HG03159 (cell line): ENCODE results near the gene CNDP1.

ENCODE experiments used
- ATAC-seq: cut with Tn5 transposase; IDR thresholded peaks from one replicate; pipeline ENCODE4 v1.9.1; 2021; ENCODE audit warnings: mild to moderate bottlenecking, moderate library complexity; ENCODE audit not compliant: unreplicated experiment

CNDP1 gene

GRCh38 chr18:74573053-74573452 lies 38.8 kb downstream of the CNDP1 start:
- no peak for ATAC-seq

- no peak for ATAC-seq
Measured at GRCh38 chr18:74574916-74575315, 40.6 kb downstream of the CNDP1 start.

GRCh38 chr18:74577019-74577418 lies 42.7 kb downstream of the CNDP1 start:
- no peak for ATAC-seq

GRCh38 chr18:74579496-74580065 lies 45.3 kb downstream of the CNDP1 start:
- ATAC-seq: no peak

GRCh38 chr18:74582642-74583041 lies 48.3 kb downstream of the CNDP1 start:
- no peak for ATAC-seq

- ATAC-seq: no peak
Measured at GRCh38 chr18:74587441-74587840, 53.1 kb downstream of the CNDP1 start.

- no peak for ATAC-seq
Measured at GRCh38 chr18:74589021-74589420, 54.7 kb downstream of the CNDP1 start.

- no peak for ATAC-seq
Measured at GRCh38 chr18:74589811-74590210, 55.5 kb downstream of the CNDP1 start.

- ATAC-seq: no peak
Measured at GRCh38 chr18:74590671-74591070, 56.4 kb downstream of the CNDP1 start.

- no peak for ATAC-seq
Measured at GRCh38 chr18:74595431-74595830, 61.1 kb downstream of the CNDP1 start.

- peak; percentile 38 for ATAC-seq
Measured at GRCh38 chr18:74597034-74597661, 62.8 kb downstream of the CNDP1 start.

GRCh38 chr18:74597662-74598349 lies 63.5 kb downstream of the CNDP1 start, which contains the start of gene ZNF407:
Gene ZNF407, plus strand, starts transcription at chr18:74597870. Its CDS starts 33,150 bp downstream, at chr18:74631020.
- ATAC-seq: peak; percentile 73

- ATAC-seq: peak; percentile 64
Measured at GRCh38 chr18:74598350-74599001, 64.2 kb downstream of the CNDP1 start.

GRCh38 chr18:74604361-74604760 lies 70.1 kb downstream of the CNDP1 start:
- no peak for ATAC-seq

- no peak for ATAC-seq
Measured at GRCh38 chr18:74604774-74605173, 70.5 kb downstream of the CNDP1 start.

- no peak for ATAC-seq
Measured at GRCh38 chr18:74608681-74609080, 74.4 kb downstream of the CNDP1 start.

- no peak for ATAC-seq
Measured at GRCh38 chr18:74609535-74609934, 75.2 kb downstream of the CNDP1 start.

GRCh38 chr18:74610051-74610615 lies 75.8 kb downstream of the CNDP1 start:
- no peak for ATAC-seq

GRCh38 chr18:74610860-74611259 lies 76.6 kb downstream of the CNDP1 start:
- no peak for ATAC-seq

GRCh38 chr18:74611765-74612164 lies 77.5 kb downstream of the CNDP1 start:
- ATAC-seq: no peak

GRCh38 chr18:74613381-74613780 lies 79.1 kb downstream of the CNDP1 start:
- no peak for ATAC-seq
